ENCODE data around the gene C5orf15. TPM values are rescaled to one million over a fixed set of nuclear protein-coding genes. Genes with fewer than 3 reads are reported as not detected.
A peak's percentile ranks its signal among the peaks of the same experiment; 100 is the strongest.

The C5orf15 gene
- polyA plus RNA-seq (65.1 and 72.3 TPM in 2 replicates), polyA minus RNA-seq (55.8 and 67.7 TPM in 2 replicates)

DNA sequence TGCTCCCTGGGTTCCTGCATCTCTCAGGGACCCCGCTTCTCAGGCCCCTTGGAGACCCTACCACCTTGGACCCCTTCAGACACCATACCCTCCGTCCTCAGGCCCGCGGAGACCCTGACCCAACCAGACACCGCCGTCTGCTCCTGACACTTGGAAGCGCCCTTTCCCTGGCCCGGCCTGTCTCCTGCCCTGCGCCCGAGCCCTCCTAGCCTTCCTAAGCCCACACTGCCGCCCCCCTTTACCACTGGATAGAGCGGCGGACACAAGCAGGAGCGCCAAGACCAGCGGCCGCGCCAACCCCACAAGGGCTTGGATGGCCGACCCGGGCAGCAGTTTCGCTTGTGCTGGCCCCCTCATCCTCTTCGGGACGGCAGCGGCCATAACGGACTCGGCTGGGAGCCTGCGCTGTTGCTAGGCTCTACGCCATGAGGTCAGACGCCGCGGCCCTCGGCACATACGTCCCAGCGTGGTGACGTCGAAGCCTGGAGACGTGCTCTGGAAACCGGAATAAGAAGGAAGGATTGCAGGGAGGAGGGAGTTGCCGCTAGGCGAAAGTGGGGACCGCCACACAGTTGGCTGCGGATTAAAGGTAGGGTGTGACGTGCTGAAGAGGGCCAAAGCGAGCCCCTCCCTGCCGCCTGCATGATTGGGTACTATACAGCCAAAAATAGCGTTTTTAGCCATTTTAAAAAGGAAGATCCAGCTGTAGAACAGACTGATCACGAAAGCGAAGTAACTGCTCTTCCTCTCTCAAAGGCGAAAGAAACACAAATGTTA is at the start of gene C5orf15:
Gene C5orf15 (minus strand): TSS at position 422 of the 777 bp plus-strand sequence. CDS start 41 bp downstream, at position 381.
- Histone ChIP-seq H3K4me2 (ENCODE audit: low read length) (peak within 1 kb of the TSS; percentile 66), H3F3A (ENCODE audit: insufficient read depth, low read length, poor library complexity, severe bottlenecking) (no peaks in the 10 kb centered on the region), H3K9me2 (ENCODE audit: insufficient read depth, low read length) (no peaks in the 10 kb centered on the region), H2AFZ (ENCODE audit: low read depth, low read length) (peak within 1 kb of the TSS; percentile 86), H3K9me3 (ENCODE audit: low read length) (no peaks in the 10 kb centered on the region), H3K9ac (ENCODE audit: low read length) (peak within 1 kb of the TSS; percentile 98), H3K27ac (ENCODE audit: low read length) (peak within 1 kb of the TSS; percentile 95), H4K20me1 (ENCODE audit: insufficient read depth) (no peaks in the 10 kb centered on the region), H3K36me3 (ENCODE audit: insufficient read depth, low read length) (peaks cover 4% of the 10 kb centered on the region), H3K79me2 (replicated peaks; ENCODE audit: insufficient read depth, low read length) (peaks cover 46% of the 10 kb centered on the region), H3K4me3 (ENCODE audit: low read length) (peak within 1 kb of the TSS; percentile 83), H3K27me3 (ENCODE audit: insufficient read depth, low read depth, low read length) (no peaks in the 10 kb centered on the region)
- TF ChIP-seq, protein P1, sequence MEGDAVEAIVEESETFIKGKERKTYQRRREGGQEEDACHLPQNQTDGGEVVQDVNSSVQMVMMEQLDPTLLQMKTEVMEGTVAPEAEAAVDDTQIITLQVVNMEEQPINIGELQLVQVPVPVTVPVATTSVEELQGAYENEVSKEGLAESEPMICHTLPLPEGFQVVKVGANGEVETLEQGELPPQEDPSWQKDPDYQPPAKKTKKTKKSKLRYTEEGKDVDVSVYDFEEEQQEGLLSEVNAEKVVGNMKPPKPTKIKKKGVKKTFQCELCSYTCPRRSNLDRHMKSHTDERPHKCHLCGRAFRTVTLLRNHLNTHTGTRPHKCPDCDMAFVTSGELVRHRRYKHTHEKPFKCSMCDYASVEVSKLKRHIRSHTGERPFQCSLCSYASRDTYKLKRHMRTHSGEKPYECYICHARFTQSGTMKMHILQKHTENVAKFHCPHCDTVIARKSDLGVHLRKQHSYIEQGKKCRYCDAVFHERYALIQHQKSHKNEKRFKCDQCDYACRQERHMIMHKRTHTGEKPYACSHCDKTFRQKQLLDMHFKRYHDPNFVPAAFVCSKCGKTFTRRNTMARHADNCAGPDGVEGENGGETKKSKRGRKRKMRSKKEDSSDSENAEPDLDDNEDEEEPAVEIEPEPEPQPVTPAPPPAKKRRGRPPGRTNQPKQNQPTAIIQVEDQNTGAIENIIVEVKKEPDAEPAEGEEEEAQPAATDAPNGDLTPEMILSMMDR (IDR thresholded peaks at IDR 0.05; ENCODE audit: poor library complexity, severe bottlenecking), result peak; percentile 57
- peak; percentile 83 for TF ChIP-seq MXI1 (conservative IDR thresholded peaks at IDR 0.05; ENCODE audit: poor library complexity, severe bottlenecking)
- peak; percentile 60 for TF ChIP-seq EP300 (conservative IDR thresholded peaks at IDR 0.05; ENCODE audit: poor library complexity, severe bottlenecking)
- peak; percentile 49 for TF ChIP-seq SMC3 (conservative IDR thresholded peaks at IDR 0.05; ENCODE audit: poor library complexity)
- TF ChIP-seq, protein P2, sequence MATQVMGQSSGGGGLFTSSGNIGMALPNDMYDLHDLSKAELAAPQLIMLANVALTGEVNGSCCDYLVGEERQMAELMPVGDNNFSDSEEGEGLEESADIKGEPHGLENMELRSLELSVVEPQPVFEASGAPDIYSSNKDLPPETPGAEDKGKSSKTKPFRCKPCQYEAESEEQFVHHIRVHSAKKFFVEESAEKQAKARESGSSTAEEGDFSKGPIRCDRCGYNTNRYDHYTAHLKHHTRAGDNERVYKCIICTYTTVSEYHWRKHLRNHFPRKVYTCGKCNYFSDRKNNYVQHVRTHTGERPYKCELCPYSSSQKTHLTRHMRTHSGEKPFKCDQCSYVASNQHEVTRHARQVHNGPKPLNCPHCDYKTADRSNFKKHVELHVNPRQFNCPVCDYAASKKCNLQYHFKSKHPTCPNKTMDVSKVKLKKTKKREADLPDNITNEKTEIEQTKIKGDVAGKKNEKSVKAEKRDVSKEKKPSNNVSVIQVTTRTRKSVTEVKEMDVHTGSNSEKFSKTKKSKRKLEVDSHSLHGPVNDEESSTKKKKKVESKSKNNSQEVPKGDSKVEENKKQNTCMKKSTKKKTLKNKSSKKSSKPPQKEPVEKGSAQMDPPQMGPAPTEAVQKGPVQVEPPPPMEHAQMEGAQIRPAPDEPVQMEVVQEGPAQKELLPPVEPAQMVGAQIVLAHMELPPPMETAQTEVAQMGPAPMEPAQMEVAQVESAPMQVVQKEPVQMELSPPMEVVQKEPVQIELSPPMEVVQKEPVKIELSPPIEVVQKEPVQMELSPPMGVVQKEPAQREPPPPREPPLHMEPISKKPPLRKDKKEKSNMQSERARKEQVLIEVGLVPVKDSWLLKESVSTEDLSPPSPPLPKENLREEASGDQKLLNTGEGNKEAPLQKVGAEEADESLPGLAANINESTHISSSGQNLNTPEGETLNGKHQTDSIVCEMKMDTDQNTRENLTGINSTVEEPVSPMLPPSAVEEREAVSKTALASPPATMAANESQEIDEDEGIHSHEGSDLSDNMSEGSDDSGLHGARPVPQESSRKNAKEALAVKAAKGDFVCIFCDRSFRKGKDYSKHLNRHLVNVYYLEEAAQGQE (IDR thresholded peaks at IDR 0.05; ENCODE audit: borderline replicate concordance), result peak; percentile 86
- peak; percentile 50 for TF ChIP-seq RAD21 (conservative IDR thresholded peaks at IDR 0.05)
- no peak for TF ChIP-seq EZH2 (IDR thresholded peaks at IDR 0.05; ENCODE audit: borderline replicate concordance, insufficient read depth, low read length, poor library complexity, severe bottlenecking)
- TF ChIP-seq POLR2AphosphoS5 (IDR thresholded peaks at IDR 0.05), result peak; percentile 99
- TF ChIP-seq TAF1 (IDR thresholded peaks at IDR 0.05; ENCODE audit: low read depth), result peak; percentile 94

DNA sequence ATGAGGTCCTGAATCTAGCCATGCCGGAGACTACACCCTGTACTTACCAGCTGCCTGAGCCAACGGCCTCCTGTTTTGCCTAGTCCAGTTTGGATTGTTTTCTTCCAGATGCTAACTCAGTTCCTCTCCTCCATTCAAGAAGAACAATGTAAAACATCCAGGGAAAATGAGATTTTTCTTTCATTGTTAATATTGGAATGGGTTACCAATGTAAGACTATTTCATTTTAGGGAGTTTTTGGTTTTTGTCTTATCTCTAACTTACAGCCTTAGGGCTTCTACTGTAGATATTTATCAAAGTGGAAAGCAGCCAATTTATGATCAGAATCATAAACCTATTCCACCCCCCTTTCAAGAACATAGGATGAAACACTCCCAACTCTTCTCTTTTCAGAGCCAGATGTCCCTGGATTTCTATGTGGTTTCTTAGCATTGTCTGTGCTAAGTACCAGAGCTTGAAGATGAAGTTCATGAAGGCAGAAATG is 39.9 kb upstream of the C5orf15 start:
- peaks cover 4% of the 10 kb centered on the region for H4K20me1 ChIP-seq (ENCODE audit: insufficient read depth)
- peaks cover 4% of the 10 kb centered on the region for H3F3A ChIP-seq (ENCODE audit: insufficient read depth, low read length, poor library complexity, severe bottlenecking)
- no peak overlapping the region for H2AFZ ChIP-seq (ENCODE audit: low read depth, low read length)
- peaks cover 6% of the 10 kb centered on the region for H3K79me2 ChIP-seq (replicated peaks; ENCODE audit: insufficient read depth, low read length)
- H3K27me3 ChIP-seq (ENCODE audit: insufficient read depth, low read depth, low read length), result no peaks in the 10 kb centered on the region
- TF ChIP-seq, protein P2 (IDR thresholded peaks at IDR 0.05; ENCODE audit: borderline replicate concordance), result no peak
- TF ChIP-seq SMC3 (conservative IDR thresholded peaks at IDR 0.05; ENCODE audit: poor library complexity), result no peak
- no peak for TF ChIP-seq EP300 (conservative IDR thresholded peaks at IDR 0.05; ENCODE audit: poor library complexity, severe bottlenecking)
- TF ChIP-seq POLR2AphosphoS5 (IDR thresholded peaks at IDR 0.05), result no peak
- TF ChIP-seq TAF1 (IDR thresholded peaks at IDR 0.05; ENCODE audit: low read depth), result no peak
- no peak for TF ChIP-seq EZH2 (IDR thresholded peaks at IDR 0.05; ENCODE audit: borderline replicate concordance, insufficient read depth, low read length, poor library complexity, severe bottlenecking)
- TF ChIP-seq RAD21 (conservative IDR thresholded peaks at IDR 0.05), result no peak
- no peak for TF ChIP-seq MXI1 (conservative IDR thresholded peaks at IDR 0.05; ENCODE audit: poor library complexity, severe bottlenecking)
- TF ChIP-seq, protein P1 (IDR thresholded peaks at IDR 0.05; ENCODE audit: poor library complexity, severe bottlenecking), result no peak
- no peak overlapping the region for H3K4me3 ChIP-seq (ENCODE audit: low read length)
- H3K36me3 ChIP-seq (ENCODE audit: insufficient read depth, low read length), result no peaks in the 10 kb centered on the region
- no peaks in the 10 kb centered on the region for H3K9me3 ChIP-seq (ENCODE audit: low read length)
- H3K9ac ChIP-seq (ENCODE audit: low read length), result no peak overlapping the region
- H3K4me2 ChIP-seq (ENCODE audit: low read length), result no peak overlapping the region
- H3K9me2 ChIP-seq (ENCODE audit: insufficient read depth, low read length), result no peaks in the 10 kb centered on the region
- no peak overlapping the region for H3K27ac ChIP-seq (ENCODE audit: low read length)
